Cortex of kidney (tissue), 1 donor: ENCODE data around the gene SUSD4.

ENCODE experiments used
- DNase-seq: peaks from one replicate; lab custom pipeline; 2025; lab: John Stamatoyannopoulos, UW

SUSD4 gene

GRCh38 chr1:223230161-223230881, 133.7 kb downstream of the SUSD4 start:
- DNase-seq = no peak

DNA sequence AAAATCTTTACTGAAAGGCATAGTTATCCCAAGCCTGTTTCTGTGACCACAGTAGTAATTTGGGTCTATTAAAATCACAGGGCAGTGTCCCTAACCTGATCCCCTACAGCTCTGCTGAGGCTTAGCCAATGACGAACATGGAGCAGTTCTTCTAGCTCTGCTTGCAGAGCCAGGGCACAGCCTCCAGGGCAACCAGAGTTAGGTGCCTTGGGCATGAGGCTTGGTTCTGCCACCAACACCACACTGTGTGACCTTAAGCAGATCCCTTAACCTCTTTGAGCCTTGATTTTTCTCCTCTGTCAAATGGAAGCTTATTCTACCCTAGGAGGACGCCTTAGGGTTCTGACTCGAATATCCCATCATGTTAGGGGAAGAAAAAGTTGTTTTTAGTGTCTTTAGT, 134.2 kb downstream of the SUSD4 start:
- DNase-seq = no peak

DNA sequence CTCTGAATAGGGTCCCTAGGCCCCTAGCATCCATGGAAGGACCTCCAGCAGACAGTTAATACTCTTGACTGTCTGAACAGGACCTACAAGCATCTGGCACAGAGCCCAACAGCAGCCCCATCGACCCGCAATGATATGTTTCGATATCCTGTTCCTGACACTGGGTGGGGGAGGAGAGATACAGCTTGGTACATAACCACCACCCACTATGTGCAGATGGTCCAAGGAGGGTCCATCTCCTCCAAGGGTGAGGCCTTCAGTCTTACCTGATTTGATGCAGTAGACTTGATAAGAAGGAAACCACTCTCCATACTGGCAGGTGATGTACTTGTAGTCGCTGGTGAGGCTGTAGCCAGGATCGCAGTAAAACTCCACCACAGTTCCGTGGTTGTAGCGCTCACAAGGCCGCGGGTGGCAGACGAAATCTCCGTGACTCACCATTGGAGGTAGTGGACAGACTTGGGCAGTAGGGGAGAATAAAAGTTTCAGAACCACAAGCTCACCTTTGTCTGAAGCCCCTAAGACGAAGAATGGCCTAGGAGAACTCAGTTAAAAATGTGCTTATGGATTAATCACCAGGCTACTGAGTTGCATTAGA, 134.9 kb downstream of the SUSD4 start:
- no peak for DNase-seq

- no peak for DNase-seq
These were observed 135.8 kb downstream of the SUSD4 start for GRCh38 chr1:223228201-223228600.

DNA sequence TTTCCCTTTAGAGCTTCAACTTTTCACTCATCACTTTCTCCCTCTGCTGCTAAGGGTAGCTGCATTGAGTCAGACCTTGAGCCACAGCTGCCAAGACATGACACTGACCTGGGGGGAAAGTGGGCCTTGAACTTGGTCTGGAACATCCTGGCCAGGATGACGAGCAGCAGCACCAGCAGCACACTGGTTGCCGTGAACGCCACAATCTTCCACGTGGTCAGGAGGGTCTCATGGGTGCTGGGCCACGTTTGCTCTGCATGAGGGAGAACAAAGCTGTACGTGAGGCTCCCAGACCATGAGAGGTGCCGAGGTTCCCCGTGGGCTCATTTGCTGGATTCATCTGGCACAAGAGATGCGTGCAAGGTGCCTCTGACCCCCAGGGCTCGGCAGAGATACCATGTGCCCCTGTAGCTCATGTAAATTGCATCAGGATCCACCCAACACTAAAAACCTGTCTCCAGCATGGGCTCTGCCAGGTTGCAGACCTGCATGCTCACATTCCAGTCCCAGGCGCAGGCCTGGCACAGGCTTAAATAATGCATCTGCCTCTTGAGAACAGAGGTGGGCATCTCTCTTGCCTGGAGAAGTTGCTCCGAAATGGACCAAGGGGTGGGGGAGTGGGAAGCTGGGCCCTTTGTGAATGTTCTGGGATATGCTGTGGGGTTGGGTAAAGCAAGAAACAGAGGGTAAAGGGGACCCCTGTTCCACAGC, 136.3 kb downstream of the SUSD4 start:
- no peak for DNase-seq

DNA sequence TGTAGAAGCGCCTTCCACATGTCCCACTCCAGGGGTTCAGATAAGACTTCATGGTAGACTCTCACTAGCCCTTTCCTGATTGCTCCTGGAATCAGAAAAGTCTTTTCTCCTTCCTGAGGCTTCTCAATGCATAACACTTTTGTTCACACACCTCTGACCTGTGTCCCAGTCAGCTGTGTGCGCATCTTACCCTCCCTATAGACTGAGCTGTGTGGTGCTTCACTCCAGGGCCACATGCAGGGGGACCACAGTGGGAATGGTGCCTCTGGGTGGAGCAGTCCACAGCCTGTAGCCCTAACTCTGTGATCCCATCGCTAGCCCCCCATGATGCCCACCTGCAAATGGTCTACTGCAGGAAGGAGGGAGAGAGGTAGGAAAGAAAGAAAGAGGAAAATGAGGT, 136.9 kb downstream of the SUSD4 start:
- DNase-seq = no peak

DNA sequence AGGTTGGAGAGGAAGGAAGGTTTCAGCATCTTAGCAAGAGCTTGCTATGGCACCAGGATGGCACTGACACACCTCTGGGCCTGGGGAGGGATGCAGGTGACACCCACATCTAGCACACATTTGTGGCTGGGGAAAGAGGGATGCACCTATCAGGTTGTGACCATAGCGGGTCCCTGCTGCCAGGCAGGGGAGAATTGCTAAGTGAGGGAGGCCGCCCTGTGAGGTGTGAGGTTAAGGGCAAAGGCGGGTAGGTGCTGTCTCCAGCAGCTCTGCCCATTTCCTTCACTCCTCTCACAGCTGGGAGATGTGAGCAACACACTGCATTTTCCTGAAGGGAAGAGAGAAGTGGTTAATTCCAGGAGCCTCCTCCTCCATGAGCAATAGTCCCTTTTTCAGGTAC, 137.7 kb downstream of the SUSD4 start:
- no peak for DNase-seq

GRCh38 chr1:223225481-223225880, 138.5 kb downstream of the SUSD4 start:
- no peak for DNase-seq

GRCh38 chr1:223225061-223225460, 138.9 kb downstream of the SUSD4 start:
- no peak for DNase-seq

DNA sequence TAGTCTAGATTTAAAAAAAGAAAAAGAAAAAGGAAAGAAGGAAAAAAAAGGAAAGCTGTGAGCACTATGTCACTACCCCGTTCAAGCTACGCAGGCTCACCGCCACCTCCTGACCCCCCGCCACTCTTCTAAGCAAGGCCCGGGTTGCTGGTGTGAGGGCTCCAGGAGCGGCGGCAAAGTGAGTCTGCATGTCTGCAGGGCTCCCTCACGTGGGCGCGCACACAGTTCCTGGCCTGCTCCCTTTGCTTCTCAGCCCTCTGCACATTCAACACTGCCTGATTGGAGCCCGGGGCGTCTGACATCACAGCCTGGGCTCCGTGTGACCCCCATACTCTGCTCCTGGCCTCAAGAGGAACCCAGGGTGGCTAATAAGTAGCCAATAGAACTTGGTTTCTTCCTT, 139.5 kb downstream of the SUSD4 start:
- no peak for DNase-seq

DNA sequence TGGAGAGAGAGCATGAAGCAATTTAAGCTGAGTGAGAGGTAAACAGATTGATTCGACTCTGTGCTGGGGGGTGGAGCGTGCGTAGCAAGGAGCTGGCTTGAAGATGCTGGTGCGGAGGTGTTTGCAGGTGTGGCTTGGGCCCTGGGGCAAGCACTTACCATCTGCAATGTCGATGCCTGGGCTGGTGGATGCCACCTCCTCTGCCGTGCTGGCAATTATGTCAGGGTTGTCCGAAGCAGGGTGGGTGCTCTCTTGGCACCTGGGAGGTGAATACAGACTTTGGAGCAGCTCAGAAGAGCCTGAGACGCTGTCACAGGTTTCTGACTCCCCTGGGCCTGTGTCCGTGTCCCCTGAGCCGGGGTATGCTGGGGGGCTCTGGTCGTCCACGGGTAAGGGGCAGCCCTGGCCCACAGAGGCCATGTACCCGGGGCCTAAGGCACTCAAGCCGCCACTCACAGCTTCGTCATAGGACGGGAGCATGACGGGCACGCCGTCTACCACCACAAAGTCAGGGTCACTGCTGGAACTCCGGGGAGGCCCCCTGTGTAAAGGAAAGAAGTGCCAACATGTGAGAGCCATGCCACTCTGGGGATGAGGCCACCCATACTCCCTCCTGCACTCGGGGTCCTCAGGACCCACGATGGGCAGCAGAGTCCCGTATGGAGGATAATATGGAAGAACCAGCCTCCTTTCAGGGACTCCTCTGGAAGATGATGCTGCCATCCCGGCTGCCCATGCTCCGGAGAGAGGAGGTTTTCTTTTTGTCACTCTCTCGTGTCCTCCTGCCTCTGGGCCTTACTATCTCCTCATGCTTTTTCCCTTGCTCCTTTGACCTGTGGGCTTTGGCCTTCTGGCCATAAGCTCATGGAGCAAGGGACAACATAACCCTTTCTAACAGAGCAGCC, 140.6 kb downstream of the SUSD4 start:
- no peak for DNase-seq

DNA sequence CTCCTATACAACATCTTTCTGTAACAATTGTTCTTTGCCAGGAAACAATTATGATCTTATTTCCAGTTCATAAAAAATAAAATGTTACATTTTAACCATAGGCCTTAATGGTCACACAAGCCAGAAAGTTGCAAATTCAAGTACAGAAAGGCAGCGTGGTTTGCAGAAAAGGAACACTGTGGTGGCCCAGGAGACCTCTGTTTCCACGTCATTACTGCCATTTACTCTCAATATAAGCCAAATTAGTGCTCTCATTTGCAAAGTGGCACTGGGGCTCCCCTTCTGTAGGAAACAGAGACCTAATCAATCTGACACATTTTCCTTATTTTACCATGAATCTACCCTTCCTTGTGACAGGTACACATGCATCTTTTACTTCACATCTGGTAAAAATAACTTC, 141.6 kb downstream of the SUSD4 start:
- DNase-seq = no peak

DNA sequence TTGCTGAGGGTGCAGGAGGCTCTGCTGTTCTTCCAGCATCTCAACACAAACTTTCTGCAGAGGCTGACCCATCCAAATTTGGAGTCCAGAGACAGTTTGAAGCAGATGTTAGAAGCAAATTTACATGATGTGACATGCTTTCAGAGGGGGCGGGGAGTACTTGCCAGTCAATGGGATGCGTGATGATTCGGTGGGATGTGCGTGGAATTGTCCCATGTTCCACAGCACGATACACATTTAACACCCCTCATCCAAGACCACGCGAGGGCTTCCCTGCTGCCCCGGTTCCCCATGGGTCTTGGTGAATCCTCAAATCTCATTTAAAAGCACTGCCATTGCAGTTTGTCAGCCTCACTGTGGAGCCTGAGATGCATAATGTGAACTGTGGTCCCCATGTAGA, 142.3 kb downstream of the SUSD4 start:
- no peak for DNase-seq

- DNase-seq = no peak
These were observed 143.9 kb downstream of the SUSD4 start for GRCh38 chr1:223219846-223220610.

GRCh38 chr1:223219318-223219635, 144.7 kb downstream of the SUSD4 start:
- DNase-seq = no peak

- no peak for DNase-seq
These were observed 146.2 kb downstream of the SUSD4 start for GRCh38 chr1:223217781-223218180.

DNA sequence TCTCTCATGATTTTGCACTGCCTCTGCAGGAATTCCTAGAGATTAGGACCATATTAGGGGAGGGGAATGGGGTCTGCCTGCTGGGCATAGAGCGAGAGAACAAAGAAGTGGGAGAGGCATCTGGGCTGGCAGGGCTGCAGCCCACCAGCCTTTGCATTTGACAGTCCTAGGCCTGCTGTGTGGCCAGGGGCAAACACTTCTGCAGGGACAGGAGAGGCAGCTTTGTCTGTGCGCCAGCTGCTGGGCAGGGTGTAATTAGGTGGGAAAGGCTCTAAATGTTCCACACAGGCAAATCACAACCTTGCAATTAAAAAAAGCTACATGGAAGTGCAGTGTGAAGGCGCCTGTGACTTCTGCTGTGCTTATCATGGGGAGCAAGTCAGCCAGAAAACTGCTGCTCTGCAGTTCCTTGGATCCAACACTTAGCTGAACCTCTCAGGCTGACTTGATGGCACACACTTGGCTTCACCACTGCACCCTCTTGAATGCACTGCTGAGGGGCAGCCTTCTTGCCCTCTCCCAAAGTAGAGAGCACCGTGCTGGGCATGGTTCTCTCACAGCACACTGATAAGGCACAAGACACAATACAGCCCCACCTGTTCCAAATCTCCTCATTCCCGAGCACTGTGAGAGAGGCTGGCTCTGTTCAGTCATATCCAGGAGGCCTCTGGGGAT, 147.3 kb downstream of the SUSD4 start:
- no peak for DNase-seq

DNA sequence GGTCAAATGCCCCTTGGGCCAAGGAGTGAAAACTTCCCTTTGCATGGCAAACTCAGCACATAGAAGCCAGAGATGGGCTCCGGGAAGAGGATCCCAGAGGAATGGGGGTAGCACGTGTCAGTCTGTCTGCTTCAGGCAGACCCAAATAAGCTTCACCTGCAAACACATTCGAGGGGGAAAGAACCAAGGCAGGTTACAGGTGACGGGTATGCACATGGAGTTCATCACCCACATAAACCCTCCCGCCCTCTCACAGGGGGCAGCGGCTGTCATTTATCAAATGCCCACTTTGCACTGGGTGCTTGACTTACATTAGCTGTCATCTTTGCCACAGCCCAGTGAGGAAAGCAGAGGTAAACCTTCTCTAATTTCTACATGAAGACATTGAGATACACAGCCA, 147.9 kb downstream of the SUSD4 start:
- DNase-seq = no peak

DNA sequence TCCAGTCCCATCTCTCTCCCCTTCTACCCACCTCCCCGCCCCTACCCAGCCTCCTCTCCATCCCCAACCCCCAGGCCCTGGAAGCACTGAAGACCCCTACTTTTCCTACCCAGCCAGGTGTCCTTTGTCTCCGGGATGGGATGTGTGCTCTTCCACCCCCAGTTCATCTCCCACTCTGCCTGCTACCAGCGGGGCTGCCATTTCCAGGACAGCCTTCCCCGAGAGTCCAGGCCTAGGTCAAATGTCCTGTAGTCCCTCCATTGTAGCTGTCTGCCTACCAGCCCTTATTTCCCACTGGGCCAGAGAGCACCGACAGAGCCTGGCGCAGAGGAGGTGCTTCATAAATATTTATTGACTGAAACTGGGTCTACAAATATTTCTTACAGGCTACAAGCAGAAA, 148.9 kb downstream of the SUSD4 start:
- no peak for DNase-seq

DNA sequence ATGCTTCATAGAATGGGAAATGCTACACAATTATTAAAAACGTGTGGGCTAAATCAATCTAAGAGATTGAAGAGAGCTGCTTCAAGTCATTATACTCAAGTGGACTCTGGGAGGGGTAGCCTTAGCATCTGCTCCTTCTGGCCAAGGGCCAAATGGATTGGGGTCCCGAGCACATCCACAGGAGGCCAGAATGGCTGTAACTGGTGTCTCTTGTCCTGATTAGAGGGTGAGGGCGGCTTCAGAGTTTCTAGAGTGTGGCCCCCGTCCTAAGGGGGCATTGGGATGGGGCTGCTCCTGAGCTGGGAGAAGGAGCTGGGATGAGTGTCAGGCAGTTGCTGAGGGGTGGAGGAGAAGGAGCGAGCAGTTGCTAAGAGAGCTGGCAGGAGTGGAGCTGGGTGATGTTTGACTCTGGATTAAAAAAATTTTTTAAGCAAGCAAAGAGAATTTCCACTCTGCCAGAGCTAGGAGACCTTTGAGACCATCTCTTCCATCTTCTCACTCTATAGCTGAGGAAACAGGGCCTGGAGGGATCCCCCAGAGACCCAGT, 149.6 kb downstream of the SUSD4 start:
- DNase-seq = no peak

DNA sequence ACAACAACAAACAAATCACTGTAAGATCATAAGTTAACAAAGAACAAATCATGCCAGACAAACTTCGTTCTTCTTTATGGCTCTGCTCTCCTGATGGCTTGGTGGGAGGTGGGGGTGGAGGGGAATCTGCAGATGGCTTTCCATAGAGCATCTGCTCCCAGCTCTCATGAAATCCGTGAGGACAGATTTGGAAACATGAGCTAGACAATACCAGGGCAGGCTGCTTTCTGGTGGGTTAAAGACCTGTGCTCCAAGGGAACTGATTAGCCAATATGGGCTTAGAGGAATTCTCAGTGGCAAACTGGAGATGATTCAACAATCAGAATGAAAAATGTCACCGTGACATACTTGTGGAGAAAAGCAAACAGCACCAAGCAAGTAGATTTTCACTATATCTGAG, 151.5 kb downstream of the SUSD4 start:
- DNase-seq = no peak
